Mesendoderm (in vitro differentiated cells): Measurements from ENCODE around the gene ANKRD39.

Experiments
- DNase-seq: peaks from one replicate; pipeline ENCODE4 v3.0.0; 2013
- H2AK5ac ChIP-seq: 2 replicates; pipeline ENCODE4 v1.6.1; 2013; ENCODE audit warnings: low read length, inconsistent platforms
- H2BK120ac ChIP-seq: 2 replicates; pipeline ENCODE4 v1.6.1; 2013; ENCODE audit warnings: low read depth, mild to moderate bottlenecking, low read length, moderate library complexity, mixed read lengths
- H2BK15ac ChIP-seq: replicated peaks from 2 replicates; pipeline ENCODE4 v1.6.1; 2013; ENCODE audit warnings: low read depth, mild to moderate bottlenecking, moderate library complexity
- H2BK5ac ChIP-seq: 2 replicates; pipeline ENCODE4 v1.6.1; 2013; ENCODE audit warnings: low read length, inconsistent platforms
- H3K18ac ChIP-seq: 2 replicates; pipeline ENCODE4 v1.6.1; 2013; ENCODE audit warnings: mild to moderate bottlenecking, low read length, mixed read lengths
- H3K23ac ChIP-seq: one replicate; pipeline ENCODE4 v1.6.1; 2013; ENCODE audit warnings: low read length
- H3K27ac ChIP-seq: 2 replicates; pipeline ENCODE4 v1.5.1; 2013; ENCODE audit warnings: low read depth, mild to moderate bottlenecking, inconsistent platforms, low read length, moderate library complexity
- H3K27me3 ChIP-seq: 2 replicates; pipeline ENCODE4 v1.6.1; 2013; ENCODE audit warnings: low read length, control low read depth, mild to moderate bottlenecking, inconsistent platforms; ENCODE audit not compliant: insufficient read depth, poor library complexity
- H3K36me3 ChIP-seq: 2 replicates; pipeline ENCODE4 v1.6.1; 2013; ENCODE audit warnings: low read length, inconsistent platforms; ENCODE audit not compliant: control insufficient read depth, insufficient read depth
- H3K4ac ChIP-seq: one replicate; pipeline ENCODE4 v1.6.1; 2013; ENCODE audit warnings: low read depth, mild to moderate bottlenecking, low read length, moderate library complexity
- H3K4me1 ChIP-seq: 2 replicates; pipeline ENCODE4 v1.6.1; 2013; ENCODE audit warnings: low read depth, low read length, inconsistent platforms; ENCODE audit not compliant: control insufficient read depth
- H3K4me2 ChIP-seq: 2 replicates; pipeline ENCODE4 v1.6.1; 2013; ENCODE audit warnings: low read length
- H3K4me3 ChIP-seq: 2 replicates; pipeline ENCODE4 v1.5.1; 2013; ENCODE audit warnings: mild to moderate bottlenecking, low read length
- H3K56ac ChIP-seq: one replicate; pipeline ENCODE4 v1.6.1; 2013; ENCODE audit warnings: low read length
- H3K79me1 ChIP-seq: 2 replicates; pipeline ENCODE4 v1.6.1; 2013; ENCODE audit warnings: low read length, inconsistent platforms
- H3K79me2 ChIP-seq: 2 replicates; pipeline ENCODE4 v1.6.1; 2013; ENCODE audit warnings: mild to moderate bottlenecking, low read length; ENCODE audit not compliant: control insufficient read depth, insufficient read depth
- H3K9ac ChIP-seq: 2 replicates; pipeline ENCODE4 v1.6.1; 2013; ENCODE audit warnings: low read length, inconsistent platforms
- H4K5ac ChIP-seq: one replicate; pipeline ENCODE4 v1.6.1; 2013; ENCODE audit warnings: low read length
- H4K8ac ChIP-seq: one replicate; pipeline ENCODE4 v1.6.1; 2013; ENCODE audit warnings: low read depth, mild to moderate bottlenecking, control low read depth, low read length, moderate library complexity
- WGBS: extraction: QIAGEN DNeasy Blood & Tissue Kit; methylation state at CpG from one replicate; pipeline ENCODE4 v1.1.7; 2013; ENCODE audit warnings: low lambda C conversion rate, missing lambda C conversion rate; ENCODE audit not compliant: insufficient coverage; ENCODE audit errors: extremely low coverage; 5-methylcytosine and 5-hydroxymethylcytosine counted together

The ANKRD39 gene

GRCh38 chr2:96866986-96867755 is 9.4 kb upstream of the ANKRD39 start:
- H3K27ac ChIP-seq, result no peak overlapping the region

DNA sequence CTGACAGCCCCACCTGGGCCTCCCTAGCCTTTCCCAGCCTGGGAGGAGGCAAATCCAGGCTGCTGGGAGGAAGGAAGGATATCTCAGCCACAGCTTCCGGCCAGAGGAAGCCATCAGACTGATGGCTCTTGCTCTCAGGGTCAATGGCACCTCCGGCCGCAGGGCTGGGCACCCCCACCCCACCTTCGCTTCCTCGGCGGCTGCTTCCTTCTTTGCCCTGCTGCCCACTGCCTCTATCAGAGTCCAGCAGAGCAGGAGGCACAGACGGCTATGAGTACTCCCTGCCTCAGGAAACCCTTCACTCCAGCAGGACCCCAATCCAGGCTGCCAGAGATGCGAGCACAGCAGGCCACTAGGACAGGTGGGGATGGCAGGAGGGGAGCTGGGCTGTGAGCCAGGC is 8.8 kb upstream of the ANKRD39 start:
- Histone ChIP-seq H3K4me1 (peaks cover 8% of the 10 kb centered on the region), H2BK5ac (no peak overlapping the region), H3K27me3 (no peaks in the 10 kb centered on the region), H4K5ac (no peak overlapping the region), H3K4me3 (no peak overlapping the region), H3K9ac (peak overlapping the region; percentile 99), H3K27ac (no peak overlapping the region), H2AK5ac (no peak overlapping the region), H3K79me2 (peaks cover 32% of the 10 kb centered on the region), H3K18ac (no peak overlapping the region), H3K4me2 (no peak overlapping the region), H3K4ac (no peak overlapping the region), H4K8ac (no peak overlapping the region), H3K36me3 (peaks cover 31% of the 10 kb centered on the region), H3K56ac (peak overlapping the region; percentile 60), H3K23ac (no peak overlapping the region), H3K79me1 (peaks cover 29% of the 10 kb centered on the region), H2BK120ac (no peak overlapping the region), H2BK15ac (no peak overlapping the region)
- DNase-seq, result no peak
- WGBS, result no CpG with 5 or more reads among the region's 8 CpGs

More at GRCh38 chr2:96866986-96867755, 9.4 kb upstream of the ANKRD39 start:
- no peak overlapping the region for H4K5ac ChIP-seq
- peak overlapping the region; percentile 95 for H3K4me2 ChIP-seq
- H3K56ac ChIP-seq, result peak overlapping the region; percentile 93
- H3K36me3 ChIP-seq, result peaks cover 27% of the 10 kb centered on the region
- peaks cover 27% of the 10 kb centered on the region for H3K79me1 ChIP-seq
- H3K27me3 ChIP-seq, result no peaks in the 10 kb centered on the region
- WGBS, result no CpG with 5 or more reads among the region's 22 CpGs
- H3K23ac ChIP-seq, result peak overlapping the region; percentile 98
- H3K4me3 ChIP-seq, result peak overlapping the region; percentile 91
- no peak overlapping the region for H3K4ac ChIP-seq
- H2BK5ac ChIP-seq, result no peak overlapping the region
- H4K8ac ChIP-seq, result no peak overlapping the region
- peaks cover 32% of the 10 kb centered on the region for H3K79me2 ChIP-seq
- H3K9ac ChIP-seq, result peak overlapping the region; percentile 99
- DNase-seq, result no peak
- H2AK5ac ChIP-seq, result peak overlapping the region; percentile 8
- no peak overlapping the region for H3K18ac ChIP-seq
- no peak overlapping the region for H2BK15ac ChIP-seq
- no peak overlapping the region for H2BK120ac ChIP-seq
- H3K4me1 ChIP-seq, result peaks cover 8% of the 10 kb centered on the region

DNA sequence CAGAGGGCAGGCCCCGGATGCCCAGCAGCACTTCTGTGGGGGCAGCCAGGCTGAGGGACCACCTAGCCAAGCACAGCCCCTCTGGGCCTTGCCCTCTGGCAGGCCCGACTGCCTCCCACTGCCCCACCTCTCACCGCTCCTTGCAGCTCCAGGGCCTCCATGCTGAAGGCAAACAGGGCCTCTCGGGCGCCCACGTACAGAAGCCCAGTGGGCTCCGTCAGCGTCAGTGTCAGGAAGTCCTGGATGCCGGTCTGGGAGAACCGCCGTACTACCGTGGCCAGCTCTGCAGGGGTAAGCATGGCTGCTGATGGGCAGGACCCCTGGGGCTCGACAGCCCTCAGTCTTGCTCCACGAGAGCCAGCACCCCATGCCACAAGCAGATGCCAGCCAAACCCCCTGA is 8.3 kb upstream of the ANKRD39 start:
- H2BK120ac ChIP-seq, result no peak overlapping the region
- peaks cover 32% of the 10 kb centered on the region for H3K79me2 ChIP-seq
- WGBS, result no CpG with 5 or more reads among the region's 14 CpGs
- H3K27ac ChIP-seq, result no peak overlapping the region
- H4K5ac ChIP-seq, result no peak overlapping the region
- peaks cover 35% of the 10 kb centered on the region for H3K36me3 ChIP-seq
- H3K56ac ChIP-seq, result no peak overlapping the region
- DNase-seq, result no peak
- peaks cover 8% of the 10 kb centered on the region for H3K4me1 ChIP-seq
- H2AK5ac ChIP-seq, result no peak overlapping the region
- H3K27me3 ChIP-seq, result no peaks in the 10 kb centered on the region
- H2BK5ac ChIP-seq, result no peak overlapping the region
- no peak overlapping the region for H2BK15ac ChIP-seq
- H3K9ac ChIP-seq, result no peak overlapping the region
- H3K4me2 ChIP-seq, result no peak overlapping the region
- no peak overlapping the region for H3K4ac ChIP-seq
- no peak overlapping the region for H4K8ac ChIP-seq
- peaks cover 29% of the 10 kb centered on the region for H3K79me1 ChIP-seq
- H3K4me3 ChIP-seq, result no peak overlapping the region
- H3K23ac ChIP-seq, result no peak overlapping the region
- H3K18ac ChIP-seq, result no peak overlapping the region

GRCh38 chr2:96865654-96866053 is 7.8 kb upstream of the ANKRD39 start:
- no peak overlapping the region for H3K27ac ChIP-seq
- H3K56ac ChIP-seq, result no peak overlapping the region
- no peak overlapping the region for H2BK15ac ChIP-seq
- no CpG with 5 or more reads among the region's 16 CpGs for WGBS
- no peak overlapping the region for H4K5ac ChIP-seq
- peaks cover 6% of the 10 kb centered on the region for H3K4me1 ChIP-seq
- peaks cover 32% of the 10 kb centered on the region for H3K79me2 ChIP-seq
- H2BK120ac ChIP-seq, result no peak overlapping the region
- H3K4me3 ChIP-seq, result no peak overlapping the region
- H3K27me3 ChIP-seq, result no peaks in the 10 kb centered on the region
- no peak overlapping the region for H4K8ac ChIP-seq
- no peak overlapping the region for H3K9ac ChIP-seq
- peaks cover 36% of the 10 kb centered on the region for H3K36me3 ChIP-seq
- H2BK5ac ChIP-seq, result no peak overlapping the region
- H2AK5ac ChIP-seq, result no peak overlapping the region
- no peak overlapping the region for H3K18ac ChIP-seq
- H3K4me2 ChIP-seq, result no peak overlapping the region
- H3K79me1 ChIP-seq, result peaks cover 29% of the 10 kb centered on the region
- no peak overlapping the region for H3K23ac ChIP-seq
- no peak for DNase-seq
- no peak overlapping the region for H3K4ac ChIP-seq

DNA sequence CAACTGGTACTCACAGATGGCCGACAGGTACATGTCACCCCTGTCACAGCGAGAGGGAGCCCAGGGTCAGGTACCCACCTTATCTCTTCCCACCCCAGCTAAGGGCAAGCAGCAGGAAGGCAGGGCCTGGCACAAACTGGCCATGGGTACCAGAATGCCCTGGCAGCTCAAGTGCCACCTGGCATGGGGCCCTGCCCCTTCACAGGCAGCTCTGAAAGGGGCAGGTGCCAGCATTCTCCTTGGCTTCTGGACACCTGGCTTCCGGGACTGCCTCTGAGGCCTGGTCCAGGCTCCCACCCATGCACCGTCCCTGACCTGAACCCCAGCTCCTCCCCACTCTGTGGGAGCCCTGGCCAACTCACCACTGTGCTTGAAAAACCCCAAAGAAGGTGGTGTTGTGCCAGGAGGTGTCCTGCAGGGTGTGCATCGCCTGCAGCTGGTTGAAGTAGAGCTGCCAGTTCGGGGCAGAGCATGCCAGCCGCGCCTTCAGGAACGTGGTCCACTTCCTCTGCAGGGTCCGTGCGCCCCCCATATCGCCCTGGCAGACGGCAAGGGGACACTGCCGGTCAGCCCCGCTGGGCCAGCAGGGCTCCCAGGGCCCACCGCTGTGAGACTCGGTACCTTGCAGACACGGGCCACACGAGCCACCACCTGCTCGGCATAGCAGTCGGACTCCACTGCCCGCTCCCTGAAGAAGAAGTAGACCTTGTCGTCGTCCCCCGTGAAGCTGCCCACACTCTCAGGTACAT is 6.7 kb upstream of the ANKRD39 start:
- H3K79me1 ChIP-seq, result peaks cover 29% of the 10 kb centered on the region
- peaks cover 38% of the 10 kb centered on the region for H3K36me3 ChIP-seq
- no peak overlapping the region for H3K23ac ChIP-seq

More for the DNA sequence above, 6.7 kb upstream of the ANKRD39 start:
- Histone ChIP-seq H3K4me2 (no peak overlapping the region), H3K56ac (no peak overlapping the region), H3K4me3 (no peak overlapping the region), H3K27ac (no peak overlapping the region), H3K18ac (no peak overlapping the region), H2AK5ac (no peak overlapping the region), H2BK5ac (no peak overlapping the region), H2BK120ac (no peak overlapping the region), H4K8ac (no peak overlapping the region), H3K27me3 (no peaks in the 10 kb centered on the region), H3K4ac (no peak overlapping the region), H3K4me1 (peaks cover 3% of the 10 kb centered on the region), H3K9ac (no peak overlapping the region), H2BK15ac (no peak overlapping the region), H3K79me2 (peaks cover 32% of the 10 kb centered on the region), H4K5ac (no peak overlapping the region)
- WGBS, result no CpG with 5 or more reads among the region's 25 CpGs
- no peak for DNase-seq
